GM19452 (cell line): Measurements from ENCODE around the gene U2AF1L4.

ENCODE experiments used
- ATAC-seq: cut with Tn5 transposase; IDR thresholded peaks from one replicate; pipeline ENCODE4 v1.9.1; 2021; ENCODE audit not compliant: unreplicated experiment

The U2AF1L4 gene

GRCh38 chr19:35745328-35746086 lies at the start of gene U2AF1L4, which contains the start of gene PSENEN:
Gene U2AF1L4, minus strand, starts transcription at chr19:35745418. Its CDS starts 27 bp downstream, at chr19:35745391.
Gene PSENEN, plus strand, starts transcription at chr19:35745651. Its CDS starts 280 bp downstream, at chr19:35745931.
- ATAC-seq, result peak; percentile 41

- ATAC-seq, result no peak
Measured at GRCh38 chr19:35793381-35794165, 48.4 kb upstream of the U2AF1L4 start.

GRCh38 chr19:35792888-35793287 lies 47.7 kb upstream of the U2AF1L4 start:
- no peak for ATAC-seq

GRCh38 chr19:35792312-35792711 lies 47.1 kb upstream of the U2AF1L4 start:
- ATAC-seq, result no peak

GRCh38 chr19:35791814-35792279 lies 46.6 kb upstream of the U2AF1L4 start:
- ATAC-seq, result no peak

GRCh38 chr19:35790981-35791813 lies 46.0 kb upstream of the U2AF1L4 start:
- ATAC-seq, result no peak

GRCh38 chr19:35789978-35790944 lies 45.0 kb upstream of the U2AF1L4 start:
- no peak for ATAC-seq

GRCh38 chr19:35789195-35789977 lies 44.2 kb upstream of the U2AF1L4 start:
- no peak for ATAC-seq

- no peak for ATAC-seq
Measured at GRCh38 chr19:35788205-35788960, 43.2 kb upstream of the U2AF1L4 start.

GRCh38 chr19:35787227-35787799 lies 42.1 kb upstream of the U2AF1L4 start:
- ATAC-seq, result no peak

- ATAC-seq, result no peak
Measured at GRCh38 chr19:35786299-35787160, 41.3 kb upstream of the U2AF1L4 start.

GRCh38 chr19:35785339-35785627 lies 40.1 kb upstream of the U2AF1L4 start:
- no peak for ATAC-seq

GRCh38 chr19:35784503-35785338 lies 39.5 kb upstream of the U2AF1L4 start:
- ATAC-seq, result no peak

- no peak for ATAC-seq
Measured at GRCh38 chr19:35783469-35784434, 38.5 kb upstream of the U2AF1L4 start.

GRCh38 chr19:35782589-35782988 lies 37.4 kb upstream of the U2AF1L4 start:
- no peak for ATAC-seq
